SH-SY5Y (cell line): ENCODE measurements around the gene GRAMD1B.

Experiments
- GATA2 ChIP-seq: IDR thresholded peaks from 2 replicates; pipeline ENCODE4 v1.6.1; 2011; ENCODE audit warnings: mild to moderate bottlenecking, low read depth, low read length
- GATA3 ChIP-seq: IDR thresholded peaks from 2 replicates; pipeline ENCODE4 v1.6.1; 2011; ENCODE audit warnings: low read depth, mild to moderate bottlenecking, low read length, moderate library complexity

- TF ChIP-seq GATA3, result no peak
- no peak for TF ChIP-seq GATA2
Measured at GRCh38 chr11:123505546-123506299, 75.7 kb downstream of the GRAMD1B start.
